Lower lobe of right lung (tissue), 2 donors: ENCODE results near the gene MDGA2. TPM values are rescaled to one million over a fixed set of nuclear protein-coding genes. Genes with fewer than 3 reads are reported as not detected.

Experiments used
- ATAC-seq, 2 donors: fragments of 200-7000 bp; cut with Tn5 transposase; one replicate each; pipeline ENCODE4 v1.9.1; 2020 to 2022; ENCODE audit warnings: mild to moderate bottlenecking in 2 of 2, moderate library complexity in 2 of 2
- DNase-seq: peaks from one replicate; pipeline ENCODE4 v3.0.0-alpha.2; 2020
- H3K27ac ChIP-seq: fragments of 200-600 bp; one replicate; pipeline ENCODE4 v1.8.0; 2022
- H3K27me3 ChIP-seq: fragments of 200-600 bp; one replicate; pipeline ENCODE4 v1.8.0; 2022; ENCODE audit warnings: low read depth
- H3K36me3 ChIP-seq: fragments of 200-600 bp; one replicate; pipeline ENCODE4 v1.8.0; 2022; ENCODE audit warnings: mild to moderate bottlenecking
- H3K4me1 ChIP-seq: fragments of 200-600 bp; one replicate; pipeline ENCODE4 v1.8.0; 2022
- H3K4me3 ChIP-seq: fragments of 200-600 bp; one replicate; pipeline ENCODE4 v1.8.0; 2022; ENCODE audit warnings: mild to moderate bottlenecking
- H3K9me3 ChIP-seq: fragments of 200-600 bp; one replicate; pipeline ENCODE4 v1.8.0; 2022
- CTCF ChIP-seq: fragments of 200-600 bp; IDR thresholded peaks from one replicate; pipeline ENCODE4 v1.8.0; 2022; ENCODE audit warnings: antibody characterized with exemption, mild to moderate bottlenecking
- intact Hi-C: fragments of 100-400 bp; cut with DNase I; formaldehyde crosslinking; loops from one replicate; pipeline ENCODE4 v1.11.0; 2022
- total RNA-seq: library from RNA; stranded (reverse); fragmentation: NEBNext Ultra II Directional; extraction: Animal tissue kit (Norgen Biotek cat#: 25700); gene quantifications from one replicate; pipeline ENCODE4 v1.2.1, GENCODE V29; 2021
- donor health status: DM: no; HTN: yes; CAD: no; lungs with severe emphysema.

Gene MDGA2
- total RNA-seq, 1 donor from 2014 or later: 0.24 TPM

- no peaks in the 10 kb centered on the region for H3K36me3 ChIP-seq
- H3K4me1 ChIP-seq: no peaks in the 10 kb centered on the region
- intact Hi-C loops: no loop called here
- ATAC-seq (peak in 1 of 2 donors; percentile 47), DNase-seq (no peak)
- H3K9me3 ChIP-seq: no peaks in the 10 kb centered on the region
- no peaks in the 10 kb centered on the region for H3K27me3 ChIP-seq
- TF ChIP-seq CTCF: no peak
- H3K27ac ChIP-seq: no peak overlapping the region
- no peak overlapping the region for H3K4me3 ChIP-seq
Observed at GRCh38 chr14:47549886-47550285, 125.5 kb downstream of the MDGA2 start.

GRCh38 chr14:47543459-47543858, 131.9 kb downstream of the MDGA2 start:
- no peak for DNase-seq
- no peak for TF ChIP-seq CTCF
- Histone ChIP-seq H3K9me3 (no peaks in the 10 kb centered on the region), H3K36me3 (no peaks in the 10 kb centered on the region), H3K27me3 (no peaks in the 10 kb centered on the region), H3K4me1 (no peaks in the 10 kb centered on the region), H3K4me3 (no peak overlapping the region), H3K27ac (no peak overlapping the region)
- intact Hi-C loops: no loop called here
- ATAC-seq: no peak

- Histone ChIP-seq H3K36me3 (no peaks in the 10 kb centered on the region), H3K4me1 (no peaks in the 10 kb centered on the region), H3K9me3 (no peaks in the 10 kb centered on the region), H3K27me3 (no peaks in the 10 kb centered on the region), H3K4me3 (no peak overlapping the region), H3K27ac (no peak overlapping the region)
- no peak for TF ChIP-seq CTCF
- no peak for DNase-seq
- ATAC-seq: no peak
- intact Hi-C loops: no loop called here
Observed at GRCh38 chr14:47541662-47542061, 133.7 kb downstream of the MDGA2 start.

- intact Hi-C loops: no loop called here
- peak in 1 of 2 donors; percentile 33 for ATAC-seq
- H3K27ac ChIP-seq: no peak overlapping the region
- no peaks in the 10 kb centered on the region for H3K4me1 ChIP-seq
- H3K9me3 ChIP-seq: no peaks in the 10 kb centered on the region
- peak; percentile 29 for TF ChIP-seq CTCF
- no peak for DNase-seq
- H3K4me3 ChIP-seq: no peak overlapping the region
- H3K36me3 ChIP-seq: no peaks in the 10 kb centered on the region
- H3K27me3 ChIP-seq: no peaks in the 10 kb centered on the region
Observed at GRCh38 chr14:47539031-47539461, 136.4 kb downstream of the MDGA2 start.

GRCh38 chr14:47536341-47536740, 139.1 kb downstream of the MDGA2 start:
- no peak for DNase-seq
- H3K27ac ChIP-seq: no peak overlapping the region

More at GRCh38 chr14:47536341-47536740, 139.1 kb downstream of the MDGA2 start:
- no peaks in the 10 kb centered on the region for H3K4me1 ChIP-seq
- H3K9me3 ChIP-seq: no peaks in the 10 kb centered on the region
- no peak overlapping the region for H3K4me3 ChIP-seq
- intact Hi-C loops: no loop called here
- no peaks in the 10 kb centered on the region for H3K36me3 ChIP-seq
- TF ChIP-seq CTCF: no peak
- ATAC-seq: no peak
- H3K27me3 ChIP-seq: no peaks in the 10 kb centered on the region
